Frontal cortex (tissue), 4 donors: ENCODE results near the gene CKS2. TPM values are rescaled to one million over a fixed set of nuclear protein-coding genes. Genes with fewer than 3 reads are reported as not detected.
"Not testable (repeated sequence)": the region's sequence is repeated elsewhere in the genome, so short reads cannot be mapped to it uniquely, and the experiment has no call there.

ENCODE experiments used
- DNase-seq, 2 donors: peaks; one replicate each; pipeline ENCODE4 v3.0.0; 2012; ENCODE audit warnings: low spot score in 2 of 2
- FAIRE-seq: peaks from 2 replicates; lab custom pipeline; 2012; peaks lifted over from hg19 to GRCh38; lab: Jason Lieb, UNC
- total RNA-seq: library from RNA; depleted of rRNA; stranded (reverse); fragments of >200 nt; gene quantifications from one replicate; pipeline ENCODE4 v1.2.3, GENCODE V29; 2014
- donor health status: control.
- donor health status: control.
- donor health status: control.

The CKS2 gene
- 25.7 TPM for total RNA-seq

GRCh38 chr9:89310475-89311345, at the start of gene CKS2:
Gene CKS2 (plus strand): TSS chr9:89311195. CDS start chr9:89311293, 98 bp downstream.
- DNase-seq, result peak; percentile 98
- FAIRE-seq, result peak; percentile 99

GRCh38 chr9:89273528-89274279, 37.3 kb upstream of the CKS2 start:
- FAIRE-seq (no peak), DNase-seq (no peak)

GRCh38 chr9:89274838-89275237, 36.2 kb upstream of the CKS2 start:
- no peak for FAIRE-seq
- no peak for DNase-seq

GRCh38 chr9:89276040-89276439, 35.0 kb upstream of the CKS2 start:
- not testable (repeated sequence) for DNase-seq, FAIRE-seq

GRCh38 chr9:89277043-89277442, 34.0 kb upstream of the CKS2 start:
- DNase-seq (no peak), FAIRE-seq (no peak)

GRCh38 chr9:89277454-89277853, 33.5 kb upstream of the CKS2 start:
- no peak for FAIRE-seq
- no peak for DNase-seq

- no peak for FAIRE-seq
- no peak for DNase-seq
Observed at GRCh38 chr9:89278551-89278950, 32.4 kb upstream of the CKS2 start.

GRCh38 chr9:89278997-89279739, 31.8 kb upstream of the CKS2 start:
- FAIRE-seq, result no peak
- DNase-seq, result peak in 1 of 2 donors; percentile 49

GRCh38 chr9:89281106-89281505, 29.9 kb upstream of the CKS2 start:
- DNase-seq (no peak), FAIRE-seq (no peak)

GRCh38 chr9:89282248-89282968, 28.6 kb upstream of the CKS2 start:
- FAIRE-seq, result not testable (repeated sequence)

GRCh38 chr9:89284076-89284475, 26.9 kb upstream of the CKS2 start:
- DNase-seq, result no peak
- no peak for FAIRE-seq

More at GRCh38 chr9:89282248-89282968, 28.6 kb upstream of the CKS2 start:
- not testable (repeated sequence) for DNase-seq

GRCh38 chr9:89291741-89292140, 19.3 kb upstream of the CKS2 start:
- DNase-seq, result no peak
- no peak for FAIRE-seq

GRCh38 chr9:89293014-89293413, 18.0 kb upstream of the CKS2 start:
- no peak for FAIRE-seq
- DNase-seq, result no peak

GRCh38 chr9:89295400-89295799, 15.6 kb upstream of the CKS2 start:
- FAIRE-seq (no peak), DNase-seq (no peak)

GRCh38 chr9:89301996-89302395, 9.0 kb upstream of the CKS2 start:
- DNase-seq, FAIRE-seq: not testable (repeated sequence)

- FAIRE-seq, result no peak
- DNase-seq, result no peak
Observed at GRCh38 chr9:89304020-89304833, 6.8 kb upstream of the CKS2 start.

GRCh38 chr9:89304834-89305188, 6.2 kb upstream of the CKS2 start:
- DNase-seq, result no peak
- FAIRE-seq, result no peak

- no peak for FAIRE-seq
- no peak for DNase-seq
Observed at GRCh38 chr9:89305868-89306267, 5.1 kb upstream of the CKS2 start.

GRCh38 chr9:89309166-89309565, 1.8 kb upstream of the CKS2 start:
- no peak for FAIRE-seq
- DNase-seq, result no peak
